ENCODE data around the gene LEPROT. TPM values are rescaled to one million over a fixed set of nuclear protein-coding genes. Genes with fewer than 3 reads are reported as not detected.

Gene LEPROT
- total and polyA plus RNA-seq, 8 donors: 16.9 to 45.5 (median 30.3) TPM

- 96 to 97% methylated on average over 1 of the region's 1 CpG for WGBS, 2 donors
- Histone ChIP-seq H3K27me3 (no peaks in the 10 kb centered on the region), H3K9me3 (no peaks in the 10 kb centered on the region), H3K36me3 (peaks cover 0 to 19% (median 0%) of the 10 kb centered on the region in 3 donors), H3K4me1 (no peaks in the 10 kb centered on the region), H3K4me3 (no peak overlapping the region), H3K27ac (no peak overlapping the region)
- intact Hi-C loops (cut with DNase I): loop anchor here in 1 of 3 donors (10.0 kb wide), 1 partner anchor 251 kb away; no protein-coding TSS in a partner anchor
- FAIRE-seq (no peak), DNase-seq (no peak), ATAC-seq (no peak)
- peak in 1 of 4 donors; percentile 15 for TF ChIP-seq CTCF (IDR thresholded peaks at IDR 0.05)
These were observed 13.8 kb downstream of the LEPROT start for GRCh38 chr1:65434255-65434654.

GRCh38 chr1:65434760-65435159, 14.3 kb downstream of the LEPROT start:
- Histone ChIP-seq H3K36me3 (peaks cover 0 to 14% (median 0%) of the 10 kb centered on the region in 3 donors), H3K4me3 (no peak overlapping the region), H3K27ac (no peak overlapping the region), H3K4me1 (no peaks in the 10 kb centered on the region), H3K9me3 (no peaks in the 10 kb centered on the region), H3K27me3 (no peaks in the 10 kb centered on the region)
- intact Hi-C loops (cut with DNase I): loop anchor here in 1 of 3 donors (10.0 kb wide), 1 partner anchor 250 kb away; no protein-coding TSS in a partner anchor
- no peak for ATAC-seq
- FAIRE-seq: no peak
- no peak for TF ChIP-seq CTCF (IDR thresholded peaks at IDR 0.05)
- no peak for DNase-seq
- WGBS, 2 donors: 60 to 70% methylated on average over 3 of the region's 3 CpGs

GRCh38 chr1:65435987-65436386, 15.5 kb downstream of the LEPROT start:
- H3K4me3 ChIP-seq: no peak overlapping the region
- no peaks in the 10 kb centered on the region for H3K9me3 ChIP-seq
- 74 to 79% methylated on average over 2 of the region's 2 CpGs for WGBS, 2 donors
- intact Hi-C loops (cut with DNase I): loop anchor here in 1 of 3 donors (10.0 kb wide), 1 partner anchor 249 kb away; no protein-coding TSS in a partner anchor
- no peak overlapping the region for H3K27ac ChIP-seq
- H3K4me1 ChIP-seq: no peaks in the 10 kb centered on the region
- no peak for ATAC-seq
- no peak for TF ChIP-seq CTCF (IDR thresholded peaks at IDR 0.05)
- peak; percentile 23 for FAIRE-seq
- peaks cover 0 to 14% (median 0%) of the 10 kb centered on the region in 3 donors for H3K36me3 ChIP-seq
- no peak for DNase-seq
- H3K27me3 ChIP-seq: no peaks in the 10 kb centered on the region

- 93 to 98% methylated on average over 7 of the region's 7 CpGs for WGBS, 2 donors
- DNase-seq: no peak
- intact Hi-C loops (cut with DNase I): loop anchor here in 1 of 3 donors (10.0 kb wide), 1 partner anchor 247 kb away; no protein-coding TSS in a partner anchor
- no peak overlapping the region for H3K4me3 ChIP-seq
- no peaks in the 10 kb centered on the region for H3K9me3 ChIP-seq
- ATAC-seq: no peak
- H3K27me3 ChIP-seq: no peaks in the 10 kb centered on the region
- no peaks in the 10 kb centered on the region for H3K4me1 ChIP-seq
- no peak for TF ChIP-seq CTCF (IDR thresholded peaks at IDR 0.05)
- H3K36me3 ChIP-seq: peaks cover 0 to under 1% (median 0%) of the 10 kb centered on the region in 3 donors
- H3K27ac ChIP-seq: no peak overlapping the region
- no peak for FAIRE-seq
These were observed 17.1 kb downstream of the LEPROT start for GRCh38 chr1:65437616-65438015.

GRCh38 chr1:65440322-65440900, 19.9 kb downstream of the LEPROT start:
- FAIRE-seq (no peak), ATAC-seq (no peak), DNase-seq (no peak)
- WGBS, 2 donors: 84 to 88% methylated on average over 12 of the region's 12 CpGs
- TF ChIP-seq CTCF (IDR thresholded peaks at IDR 0.05): no peak
- H3K27ac ChIP-seq: no peak overlapping the region
- H3K27me3 ChIP-seq: no peaks in the 10 kb centered on the region
- no peaks in the 10 kb centered on the region for H3K4me1 ChIP-seq
- H3K9me3 ChIP-seq: no peaks in the 10 kb centered on the region
- no peaks in the 10 kb centered on the region for H3K36me3 ChIP-seq
- no peak overlapping the region for H3K4me3 ChIP-seq
- intact Hi-C loops (cut with DNase I): no loop called here

Data from pancreas (tissue), 10 donors.